Measurements from ENCODE around the gene LETMD1.

DNA sequence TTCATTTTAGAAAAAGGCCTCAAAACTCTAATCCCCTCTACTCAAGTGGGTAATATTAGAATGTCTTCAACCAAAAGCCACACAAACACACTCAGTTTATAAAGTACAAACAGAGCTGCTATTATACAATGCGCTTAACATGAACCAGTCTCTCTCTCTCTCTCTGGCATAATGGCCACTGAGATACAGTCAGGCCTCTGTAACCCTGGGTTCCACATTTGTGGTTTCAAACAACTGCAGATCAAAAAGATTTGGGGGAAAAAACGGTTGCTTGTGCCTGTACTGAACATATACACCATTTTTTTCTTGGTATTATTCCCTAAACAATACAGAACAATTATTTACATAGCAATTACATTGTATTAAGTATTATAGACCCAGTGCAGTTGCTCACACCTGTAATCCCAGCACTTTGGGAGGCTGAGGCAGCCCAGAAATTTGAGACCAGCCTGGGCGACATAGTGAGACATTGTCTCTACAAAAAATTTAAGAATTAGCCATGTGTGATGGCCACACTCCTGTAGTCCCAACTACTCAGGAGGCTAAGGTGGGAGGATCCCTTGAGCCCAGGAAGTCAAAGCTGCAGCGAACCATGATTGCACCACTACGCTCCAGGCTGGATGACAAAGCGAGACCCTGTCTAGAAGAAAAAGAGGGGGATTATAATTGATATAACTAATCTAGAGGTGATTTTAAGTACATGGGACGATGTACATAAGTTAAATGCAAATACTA lies 27.5 kb upstream of the LETMD1 start:
- TF ChIP-seq CTCF (IDR thresholded peaks at IDR 0.05): no peak
- no peak for TF ChIP-seq POLR2A (IDR thresholded peaks at IDR 0.05)
